Measurements from ENCODE around the gene PROZ.

DNA sequence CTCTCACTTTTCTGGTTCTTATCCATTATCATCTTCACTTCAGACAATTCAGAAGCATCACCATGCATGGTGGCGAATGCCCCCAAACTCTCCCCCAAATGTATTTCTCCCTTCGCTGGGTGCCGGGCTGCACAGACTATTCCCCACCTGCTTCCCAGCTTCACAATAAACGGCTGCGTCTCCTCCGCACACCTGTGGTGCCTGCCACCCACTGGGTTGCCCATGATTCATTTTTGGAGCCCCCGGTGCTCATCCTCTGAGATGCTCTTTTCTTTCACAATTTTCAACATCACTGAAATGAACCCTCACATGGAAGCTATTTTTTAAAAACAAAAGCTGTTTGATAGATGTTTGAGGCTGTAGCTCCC, 38.6 kb upstream of the PROZ start:
- TF ChIP-seq, protein P1, sequence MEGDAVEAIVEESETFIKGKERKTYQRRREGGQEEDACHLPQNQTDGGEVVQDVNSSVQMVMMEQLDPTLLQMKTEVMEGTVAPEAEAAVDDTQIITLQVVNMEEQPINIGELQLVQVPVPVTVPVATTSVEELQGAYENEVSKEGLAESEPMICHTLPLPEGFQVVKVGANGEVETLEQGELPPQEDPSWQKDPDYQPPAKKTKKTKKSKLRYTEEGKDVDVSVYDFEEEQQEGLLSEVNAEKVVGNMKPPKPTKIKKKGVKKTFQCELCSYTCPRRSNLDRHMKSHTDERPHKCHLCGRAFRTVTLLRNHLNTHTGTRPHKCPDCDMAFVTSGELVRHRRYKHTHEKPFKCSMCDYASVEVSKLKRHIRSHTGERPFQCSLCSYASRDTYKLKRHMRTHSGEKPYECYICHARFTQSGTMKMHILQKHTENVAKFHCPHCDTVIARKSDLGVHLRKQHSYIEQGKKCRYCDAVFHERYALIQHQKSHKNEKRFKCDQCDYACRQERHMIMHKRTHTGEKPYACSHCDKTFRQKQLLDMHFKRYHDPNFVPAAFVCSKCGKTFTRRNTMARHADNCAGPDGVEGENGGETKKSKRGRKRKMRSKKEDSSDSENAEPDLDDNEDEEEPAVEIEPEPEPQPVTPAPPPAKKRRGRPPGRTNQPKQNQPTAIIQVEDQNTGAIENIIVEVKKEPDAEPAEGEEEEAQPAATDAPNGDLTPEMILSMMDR (IDR thresholded peaks at IDR 0.05) = no peak
- TF ChIP-seq POLR2A (IDR thresholded peaks at IDR 0.05) = no peak
- no peak for TF ChIP-seq POLR2AphosphoS5 (IDR thresholded peaks at IDR 0.05)
